ENCODE data around the gene HEXB. TPM values are rescaled to one million over a fixed set of nuclear protein-coding genes. Genes with fewer than 3 reads are reported as not detected.

HEXB gene
- total RNA-seq, 1 experiment from 2014 or later = 65.3 TPM

- Histone ChIP-seq H3K9me3 (ENCODE audit: low read depth, low read length, poor library complexity, severe bottlenecking) (no peaks in the 10 kb centered on the region), H3K4me1 (ENCODE audit: insufficient read depth, low read length, poor library complexity, severe bottlenecking) (peaks cover 22% of the 10 kb centered on the region), H3K27me3 (replicated peaks; ENCODE audit: insufficient read depth, low read depth, low read length, poor library complexity) (no peaks in the 10 kb centered on the region), H3K27ac (ENCODE audit: low read depth, low read length, poor library complexity, severe bottlenecking) (peak within 1 kb of the TSS; percentile 77), H3K36me3 (ENCODE audit: insufficient read depth, low read length, poor library complexity, severe bottlenecking) (peaks cover 48% of the 10 kb centered on the region), H3K4me3 (ENCODE audit: low read depth, low read length, poor library complexity, severe bottlenecking) (peak within 1 kb of the TSS; percentile 94)
- peak; percentile 96 for DNase-seq (ENCODE audit: low spot score)
- no TSS peak for BruUV-seq (replicated peaks)
- POLR2A ChIA-PET (ENCODE audit: low non-redundant PET) = interaction anchor here (0.6 kb wide), 1 partner anchor 72 kb away, joined by 3 read pairs; no protein-coding TSS in a partner anchor
- no peak for TF ChIP-seq CTCF (conservative IDR thresholded peaks at IDR 0.05; ENCODE audit: low read depth, low read length)
- CTCF ChIA-PET = no interaction called here
- intact Hi-C loops (cut with micrococcal nuclease; ENCODE audit: unreplicated experiment) = loop anchor here (5.0 kb wide), 1 partner anchor 150 kb away; no protein-coding TSS in a partner anchor
These were observed 82.0 kb downstream of the HEXB start, which contains the start of the genes GFM2 and NSA2 for GRCh38 chr5:74766849-74767578. Gene GFM2 (minus strand): TSS chr5:74767117. CDS start chr5:74763742, 3,375 bp downstream. Gene NSA2 (plus strand): TSS chr5:74767249. CDS start chr5:74767361, 112 bp downstream.

DNA sequence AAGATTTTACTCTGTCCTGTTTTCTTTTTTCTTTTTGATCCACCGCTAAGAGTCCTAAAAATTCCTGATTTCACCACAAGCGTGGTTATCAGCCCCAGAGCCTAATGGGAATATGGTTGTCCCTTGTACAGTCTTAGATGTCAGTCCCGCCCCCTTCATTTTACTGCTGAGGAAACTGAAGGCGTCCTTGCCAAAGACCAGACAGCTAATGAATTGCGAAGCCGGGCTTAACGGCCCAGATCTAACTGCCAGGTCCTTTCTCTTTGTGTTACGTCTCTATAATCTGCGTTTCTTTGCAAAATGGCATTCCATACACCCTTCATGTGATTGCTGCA lies 82.5 kb downstream of the HEXB start:
- Histone ChIP-seq H3K4me3 (ENCODE audit: low read depth, low read length, poor library complexity, severe bottlenecking) (peak overlapping the region; percentile 94), H3K27ac (ENCODE audit: low read depth, low read length, poor library complexity, severe bottlenecking) (peak overlapping the region; percentile 77), H3K4me1 (ENCODE audit: insufficient read depth, low read length, poor library complexity, severe bottlenecking) (peaks cover 22% of the 10 kb centered on the region), H3K36me3 (ENCODE audit: insufficient read depth, low read length, poor library complexity, severe bottlenecking) (peaks cover 53% of the 10 kb centered on the region), H3K9me3 (ENCODE audit: low read depth, low read length, poor library complexity, severe bottlenecking) (no peaks in the 10 kb centered on the region), H3K27me3 (replicated peaks; ENCODE audit: insufficient read depth, low read depth, low read length, poor library complexity) (no peaks in the 10 kb centered on the region)
- POLR2A ChIA-PET (ENCODE audit: low non-redundant PET) = no interaction called here
- TF ChIP-seq CTCF (conservative IDR thresholded peaks at IDR 0.05; ENCODE audit: low read depth, low read length) (no peak), EZH2 (IDR thresholded peaks at IDR 0.05; ENCODE audit: borderline replicate concordance, low read depth, low read length, poor library complexity, severe bottlenecking) (no peak)
- intact Hi-C loops (cut with micrococcal nuclease; ENCODE audit: unreplicated experiment) = loop anchor here (5.0 kb wide), 1 partner anchor 150 kb away; no protein-coding TSS in a partner anchor
- BruUV-seq (replicated peaks) = TSS peak; percentile 81
- DNase-seq (ENCODE audit: low spot score) = peak; percentile 57
- CTCF ChIA-PET = no interaction called here

Other genes starting within 250 kb of the HEXB start
- gene ENC1, start 44.5 kb upstream of the HEXB start, total RNA-seq (2021) = 6.3 and 7.9 TPM in 2 replicates
- gene GFM2, start 81.9 kb downstream of the HEXB start, total RNA-seq (2021) = 36.0 and 36.3 TPM in 2 replicates
- gene NSA2, start 82.0 kb downstream of the HEXB start, total RNA-seq (2021) = 76.8 and 111 TPM in 2 replicates
- 10.5 and 11.2 TPM in 2 replicates for gene FAM169A, start 181.2 kb downstream of the HEXB start, total RNA-seq (2021)